HG03354 (cell line): ENCODE data around the gene COL5A1.
A peak's percentile ranks its signal among the peaks of the same experiment; 100 is the strongest.
"Not testable (repeated sequence)": the region's sequence is repeated elsewhere in the genome, so short reads cannot be mapped to it uniquely, and the experiment has no call there.

ENCODE experiments used
- ATAC-seq: cut with Tn5 transposase; IDR thresholded peaks from one replicate; pipeline ENCODE4 v1.9.1; 2021; ENCODE audit warnings: mild to moderate bottlenecking; ENCODE audit not compliant: unreplicated experiment, poor library complexity, severe bottlenecking

COL5A1 gene

DNA sequence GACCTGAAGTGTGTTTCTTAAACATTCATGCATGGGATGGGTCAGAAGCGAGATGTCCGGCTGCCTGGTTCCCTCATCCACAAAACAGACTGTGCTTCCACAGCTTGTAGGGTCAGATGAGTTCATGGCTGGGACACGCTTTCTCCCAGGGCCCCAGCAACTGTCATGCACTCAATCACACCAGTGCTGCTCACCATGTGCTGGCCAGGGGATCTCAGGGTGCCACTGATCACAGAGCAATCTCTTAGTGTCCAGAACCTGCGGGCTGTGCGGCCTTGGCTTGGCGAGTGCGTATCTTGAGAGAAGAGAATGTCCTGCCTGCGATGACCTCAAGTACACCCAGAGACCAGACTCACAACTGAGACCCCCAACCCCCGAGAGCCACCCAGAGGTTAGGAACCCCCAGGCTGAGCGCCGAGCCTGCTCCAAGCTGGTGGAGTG is 213.0 kb downstream of the COL5A1 start:
- ATAC-seq = no peak

DNA sequence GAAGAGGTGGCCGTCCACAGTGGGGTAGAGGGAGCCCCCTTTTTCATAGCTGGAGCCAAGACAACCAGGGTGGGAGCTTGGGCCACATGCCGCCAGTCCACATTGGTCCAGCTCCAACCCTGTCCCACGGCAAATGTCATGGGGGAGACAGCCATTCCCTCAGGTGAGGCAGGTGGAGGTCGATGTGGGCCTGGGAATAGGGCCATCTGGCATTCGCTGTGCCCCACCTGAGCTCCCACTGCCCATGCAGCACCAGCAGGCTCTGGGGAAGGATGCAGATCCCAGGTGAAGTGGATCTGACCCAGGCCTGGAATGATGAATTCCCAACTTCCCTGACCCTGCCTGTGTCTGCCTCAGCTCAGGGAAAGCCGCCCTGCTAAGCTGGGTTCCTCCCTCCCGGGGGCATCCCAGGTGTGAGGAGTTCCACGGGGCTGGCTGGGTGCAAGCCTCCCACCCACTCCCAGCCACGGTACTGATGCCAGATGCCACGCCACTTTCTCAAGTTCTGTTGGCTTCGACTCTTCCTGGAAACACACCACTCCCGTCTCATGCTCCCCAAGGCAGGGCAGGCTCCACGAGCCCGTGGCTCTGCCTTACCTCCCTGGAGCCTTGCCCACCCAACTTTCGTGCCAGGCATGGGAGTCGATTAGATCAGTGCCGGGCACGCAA is 213.8 kb downstream of the COL5A1 start:
- ATAC-seq = no peak

DNA sequence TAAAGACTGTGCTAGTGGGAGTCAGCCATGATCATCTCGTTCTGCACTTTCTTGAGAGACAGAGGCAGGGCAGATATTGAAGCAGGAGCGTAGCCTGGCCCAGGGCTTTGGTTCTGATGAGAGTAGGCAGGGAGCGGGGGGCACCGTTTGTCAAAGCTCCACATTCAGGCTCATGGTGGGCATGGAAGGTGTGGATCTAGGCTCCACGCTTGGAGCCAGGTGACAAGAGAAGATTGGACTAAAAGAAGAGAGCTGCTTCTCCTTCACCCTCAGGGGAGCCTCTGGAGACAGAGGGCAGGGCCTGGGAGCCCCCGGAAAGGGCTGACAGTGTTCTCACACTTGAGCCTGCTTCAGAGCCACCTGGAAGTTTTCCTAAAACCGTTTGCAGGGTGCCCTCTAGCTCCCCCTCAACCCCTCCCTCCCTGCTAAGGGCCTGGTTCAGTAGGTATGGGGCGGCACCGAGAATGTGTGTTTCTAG is 214.3 kb downstream of the COL5A1 start:
- ATAC-seq = no peak

GRCh38 chr9:134857451-134857850 is 215.8 kb downstream of the COL5A1 start:
- not testable (repeated sequence) for ATAC-seq

- ATAC-seq = peak; percentile 76
Observed at GRCh38 chr9:134858051-134858841, 216.6 kb downstream of the COL5A1 start.

- ATAC-seq = no peak
Observed at GRCh38 chr9:134860510-134860909, 218.9 kb downstream of the COL5A1 start.

DNA sequence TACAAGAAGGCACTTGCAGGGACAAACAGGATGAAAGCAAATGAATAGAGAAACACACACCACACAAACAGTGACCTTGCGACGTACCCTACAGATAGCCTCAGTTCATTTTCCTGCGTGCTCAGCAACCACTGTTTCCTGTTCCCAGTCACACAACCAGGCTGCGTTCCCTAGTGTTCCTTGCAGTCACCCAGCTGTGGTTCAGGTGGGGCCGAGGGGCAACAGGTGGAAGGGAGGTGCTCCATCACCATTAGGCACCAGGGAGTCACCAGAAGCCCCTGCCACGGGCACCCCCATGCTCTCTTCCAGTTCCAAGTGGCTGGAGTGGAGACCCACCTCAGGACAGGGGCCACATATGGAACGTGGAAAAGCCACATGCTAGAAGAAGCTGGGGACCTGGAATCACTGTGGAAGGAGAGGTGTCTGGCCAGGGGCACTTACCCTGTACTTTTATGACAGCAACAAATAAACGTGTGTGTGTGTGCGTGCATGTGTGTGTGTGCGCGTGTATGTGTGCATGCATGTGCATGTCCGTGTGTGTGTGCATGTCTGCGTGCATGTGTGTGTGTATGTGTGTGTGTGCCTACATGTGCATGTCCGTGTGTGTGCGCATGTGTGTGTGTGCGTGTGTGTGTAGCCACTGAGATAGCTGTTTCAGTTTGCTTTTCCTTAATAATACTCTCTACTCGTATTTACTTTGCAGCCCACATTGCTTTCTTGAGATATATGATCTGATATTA is 220.2 kb downstream of the COL5A1 start:
- no peak for ATAC-seq

- no peak for ATAC-seq
Observed at GRCh38 chr9:134863306-134863902, 221.8 kb downstream of the COL5A1 start.

DNA sequence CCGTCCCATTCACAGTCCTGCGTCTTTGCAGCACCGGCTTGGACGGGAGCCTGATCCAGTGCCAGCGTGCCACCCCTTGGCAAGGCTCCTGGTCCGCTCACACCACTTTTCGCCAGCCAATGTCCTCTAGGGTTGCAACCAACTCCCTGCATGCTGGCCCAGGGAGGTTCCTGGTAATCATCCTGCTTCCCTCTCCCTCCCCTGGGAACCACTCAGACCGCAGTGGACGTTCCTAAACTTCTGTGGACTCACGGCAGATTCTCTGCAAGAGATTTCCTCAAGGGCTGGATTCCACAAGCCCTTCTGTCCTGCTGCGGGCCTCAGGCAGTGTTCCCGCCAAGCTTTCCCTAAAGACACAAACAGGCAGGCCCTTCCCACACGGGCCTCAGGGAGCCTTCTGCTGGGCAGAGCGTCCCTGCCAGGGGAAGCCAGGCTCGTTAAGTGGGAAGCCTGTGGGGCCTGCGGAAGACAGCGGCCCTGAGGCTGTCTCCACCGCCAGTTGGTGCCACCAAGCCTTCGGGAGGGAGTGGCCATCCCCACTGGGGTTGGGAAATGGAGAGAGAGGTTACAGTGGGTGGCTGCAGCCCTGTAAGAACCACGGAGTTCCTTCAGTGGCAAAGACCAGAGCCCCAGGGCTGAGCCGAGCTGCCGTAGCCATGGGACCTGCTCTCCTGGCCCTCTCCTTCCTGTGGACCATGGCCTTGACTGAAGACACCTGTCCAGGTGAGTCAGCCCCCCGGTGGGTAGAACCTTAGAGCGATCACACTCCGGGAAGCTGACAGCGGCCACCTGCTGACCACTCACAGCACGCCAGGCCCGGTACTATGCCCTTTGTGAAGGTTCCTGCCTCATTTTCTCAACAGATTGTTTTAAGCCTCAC is 222.6 kb downstream of the COL5A1 start:
- no peak for ATAC-seq

- no peak for ATAC-seq
Observed at GRCh38 chr9:134864821-134865190, 223.2 kb downstream of the COL5A1 start.

- no peak for ATAC-seq
Observed at GRCh38 chr9:134867917-134868750, 226.5 kb downstream of the COL5A1 start.

GRCh38 chr9:134868751-134869553 is 227.3 kb downstream of the COL5A1 start:
- ATAC-seq = no peak

- ATAC-seq = no peak
Observed at GRCh38 chr9:134869554-134870300, 228.1 kb downstream of the COL5A1 start.

DNA sequence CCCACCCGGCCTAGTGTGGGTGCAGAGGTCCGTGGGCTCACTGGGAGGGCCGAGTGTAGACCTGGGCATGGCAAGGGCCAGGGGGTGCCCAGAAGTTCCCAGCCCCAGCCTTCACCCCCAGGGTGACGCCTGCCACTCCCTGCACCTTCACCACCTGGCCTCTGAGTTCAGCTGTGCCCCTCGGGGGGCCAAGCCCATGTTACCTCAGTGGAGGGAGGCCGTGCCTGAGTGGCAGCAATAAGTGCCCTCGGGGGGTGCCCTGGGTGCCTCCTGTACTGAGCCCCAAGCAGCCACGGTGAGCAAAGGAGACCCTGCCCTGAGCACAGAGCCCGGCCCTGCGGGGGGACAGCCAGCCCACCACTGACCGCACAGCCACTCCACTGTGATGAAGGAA is 228.7 kb downstream of the COL5A1 start:
- ATAC-seq = no peak

DNA sequence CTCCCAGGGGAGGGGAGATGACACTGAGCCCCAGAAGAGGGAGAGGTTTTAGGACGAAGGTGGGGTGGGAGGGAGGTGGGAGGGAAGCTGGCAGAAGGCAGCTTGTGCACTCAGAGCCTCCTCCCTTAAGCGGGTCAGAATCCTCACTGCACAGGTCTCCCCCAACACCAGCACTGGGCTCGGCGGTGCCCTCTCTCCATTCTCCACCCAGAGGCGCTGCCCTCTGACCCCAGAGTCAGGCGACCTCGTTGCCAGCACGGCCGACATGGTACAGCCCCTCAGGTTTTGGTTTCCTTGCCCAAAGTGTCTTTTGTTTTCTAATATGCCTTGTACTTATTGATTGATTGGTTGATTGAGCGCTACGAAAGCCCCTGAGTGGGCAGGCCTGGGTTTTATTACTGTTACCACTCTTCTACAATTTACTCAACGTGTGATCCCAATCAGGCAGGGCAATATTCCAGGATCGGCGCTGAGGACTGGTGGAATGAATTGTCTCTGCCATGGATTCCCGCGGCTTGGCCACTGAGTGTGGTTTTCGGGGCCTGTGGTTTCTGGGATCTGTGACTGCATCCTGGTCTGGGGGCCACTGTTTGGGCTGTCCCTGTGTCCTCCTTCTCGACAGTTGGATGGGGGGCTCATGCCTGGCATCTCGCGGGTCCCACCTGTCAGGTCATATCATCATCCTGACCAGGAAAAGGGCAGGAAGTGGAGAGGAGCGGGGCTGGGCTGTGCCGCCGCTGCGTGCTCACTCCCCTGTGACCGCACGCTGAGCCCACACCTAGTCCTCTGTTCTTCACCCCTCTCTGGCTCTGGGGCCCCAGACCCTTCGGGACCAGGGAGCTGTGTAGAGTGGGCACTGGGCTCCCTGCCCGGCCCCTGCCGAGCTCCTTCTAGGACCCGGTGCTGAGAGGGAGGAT is 229.4 kb downstream of the COL5A1 start:
- ATAC-seq = no peak
